K562 (cell line): Measurements from ENCODE around the gene GDF7. TPM values are rescaled to one million over a fixed set of nuclear protein-coding genes. Genes with fewer than 3 reads are reported as not detected.

ENCODE experiments used
- ATAC-seq: fragments of 200-7000 bp; cut with Tn5 transposase; 3 replicates; pipeline ENCODE4 v1.9.1; 2020; ENCODE audit warnings: moderate library complexity
- BruUV-seq: library from RNA; stranded (reverse); fragments of 400-500 nt; replicated peaks from 2 replicates; lab custom pipeline; 2021; lab: Mats Ljungman, UMichigan
- CTCF ChIA-PET: fragments of 300-600 bp; formaldehyde crosslinking; extraction: SDS; loops from one replicate; lab custom pipeline; 2021; ENCODE audit warnings: low intra/inter-chr PET ratio; lab: Yijun Ruan, JAX
- POLR2A ChIA-PET: fragments of 300-600, 350-650 bp; sonication (Branson Sonifier 250); formaldehyde crosslinking; extraction: SDS; loops from one replicate; lab custom pipeline; 2021; ENCODE audit warnings: antibody characterized with exemption, inconsistent platforms; lab: Yijun Ruan, JAX
- DNase-seq, 4 experiments: peaks; one replicate each; pipeline versions ENCODE4 v3.0.0 to v3.0.0-alpha.2; 2011 to 2018; ENCODE audit warnings: low spot score in 3 of 4, mixed read lengths in 3 of 4; ENCODE audit errors: extremely low read depth in 1 of 4
- FAIRE-seq: peaks from 2 replicates; lab custom pipeline; 2011; peaks lifted over from hg19 to GRCh38; lab: Jason Lieb, UNC
- H2AFZ ChIP-seq: 2 replicates; pipeline ENCODE4 v1.6.0; 2011; ENCODE audit warnings: low read depth, low read length, control low read depth, inconsistent platforms
- H3K27ac ChIP-seq: fragments of 200-600 bp; 3 replicates; pipeline ENCODE4 v1.8.0; 2011; ENCODE audit warnings: low read depth, mild to moderate bottlenecking, control low read depth, inconsistent platforms, low read length, moderate library complexity, mixed read lengths; ENCODE audit errors: extremely low read depth
- H3K27me3 ChIP-seq, 2 experiments: fragments of 300-600 bp in 1 of 2; 2 replicates in 1 of 2; 3 replicates in 1 of 2; pipeline versions ENCODE4 v1.6.0 to v1.8.0; 2011; ENCODE audit warnings: inconsistent platforms in 2 of 2, low read length in 2 of 2, mild to moderate bottlenecking in 1 of 2, mixed read lengths in 1 of 2, moderate library complexity in 1 of 2; ENCODE audit not compliant: control insufficient read depth in 2 of 2, insufficient read depth in 2 of 2
- H3K36me3 ChIP-seq: fragments of 300-600 bp; 3 replicates; pipeline ENCODE4 v1.8.0; 2011; ENCODE audit warnings: mild to moderate bottlenecking, low read length, inconsistent platforms; ENCODE audit not compliant: control insufficient read depth, insufficient read depth
- H3K4me1 ChIP-seq, 2 experiments: fragments of 200-600 bp in 1 of 2; replicated peaks in 1 of 2; 2 replicates in 1 of 2; 3 replicates in 1 of 2; pipeline versions ENCODE4 v1.5.1 to v1.8.0; 2011; ENCODE audit warnings: inconsistent platforms in 2 of 2, low read length in 2 of 2, mild to moderate bottlenecking in 1 of 2, mixed read lengths in 1 of 2, moderate library complexity in 1 of 2; ENCODE audit not compliant: control insufficient read depth in 2 of 2, insufficient read depth in 2 of 2
- H3K4me2 ChIP-seq: 2 replicates; pipeline ENCODE4 v1.6.1; 2011; ENCODE audit warnings: low read length, control low read depth, inconsistent platforms, mixed read lengths; ENCODE audit not compliant: insufficient read depth
- H3K4me3 ChIP-seq: fragments of 200-600 bp; sonication (generic), shearing (Covaris generic); 2 replicates; pipeline ENCODE4 v1.5.1; 2016; ENCODE audit warnings: control low read depth, inconsistent platforms
- H3K79me2 ChIP-seq: fragments of 200-600 bp; 3 replicates; pipeline ENCODE4 v1.8.0; 2011; ENCODE audit warnings: low read length, inconsistent platforms; ENCODE audit not compliant: control insufficient read depth, insufficient read depth
- H3K9ac ChIP-seq, 2 experiments: 2 replicates each; pipeline versions ENCODE4 v1.6.0 to v1.6.1; 2011; ENCODE audit warnings: low read depth in 2 of 2, low read length in 2 of 2, control low read depth in 1 of 2, inconsistent platforms in 1 of 2, mild to moderate bottlenecking in 1 of 2, mixed read lengths in 1 of 2; ENCODE audit not compliant: insufficient read depth in 1 of 2
- H3K9me1 ChIP-seq: one replicate; pipeline ENCODE4 v1.6.0; 2011; ENCODE audit warnings: inconsistent platforms, mild to moderate bottlenecking, low read length, moderate library complexity; ENCODE audit not compliant: control insufficient read depth, insufficient read depth
- H3K9me3 ChIP-seq: replicated peaks from 2 replicates; pipeline ENCODE4 v1.5.1; 2011; ENCODE audit warnings: low read depth, low read length, inconsistent platforms; ENCODE audit not compliant: control insufficient read depth, insufficient read depth
- H4K20me1 ChIP-seq: replicated peaks from 2 replicates; pipeline ENCODE4 v1.6.1; 2011; ENCODE audit warnings: low read length, inconsistent platforms, mixed read lengths; ENCODE audit not compliant: control insufficient read depth, insufficient read depth
- CEBPG ChIP-seq, 3 experiments: fragments of 200-800 bp in 1 of 3; sonication (Bioruptor generic) in 1 of 3; sonication (generic) in 1 of 3; formaldehyde crosslinking in 1 of 3; IDR thresholded peaks in 2 of 3; conservative IDR thresholded peaks in 1 of 3; 2 replicates each; pipeline versions ENCODE4 v1.6.1 to v1.8.0; 2016 to 2022; ENCODE audit warnings: missing compliant biosample characterization in 2 of 3, missing genetic modification characterization in 2 of 3, mild to moderate bottlenecking in 1 of 3, missing genetic modification reagents in 1 of 3
- RBM22 ChIP-seq: fragments of 200-400 bp; formaldehyde crosslinking; IDR thresholded peaks from 2 replicates; pipeline ENCODE4 v1.6.1; 2018; ENCODE audit warnings: low read length, low read depth; ENCODE audit not compliant: poor library complexity, severe bottlenecking
- ZNF12 ChIP-seq: sonication (generic); formaldehyde crosslinking; IDR thresholded peaks from 2 replicates; pipeline ENCODE4 v1.4.0; 2020; ENCODE audit warnings: mild to moderate bottlenecking, missing genetic modification reagents
- WGBS: fragments of 100-300 bp; shearing (Covaris generic); methylation state at CpG from one replicate; pipeline ENCODE4 v1.1.6; 2016; ENCODE audit warnings: low coverage, mixed read lengths; ENCODE audit not compliant: insufficient coverage; ENCODE audit errors: missing lambda C conversion rate; 5-methylcytosine and 5-hydroxymethylcytosine counted together
- in situ Hi-C: fragments of 300-500 bp; cut with MboI; formaldehyde crosslinking; loops from 4 replicates; pipeline ENCODE4 v1.15.0; 2018; ENCODE audit warnings: inconsistent platforms, mixed read lengths
- intact Hi-C: fragments of 100-400 bp; cut with micrococcal nuclease; formaldehyde crosslinking; loops from 2 replicates; pipeline ENCODE4 v1.14.2; 2022
- polyA plus RNA-seq, 8 experiments: library from polyadenylated mRNA; depleted of rRNA in 4 of 8; stranded (reverse) in 5 of 8; unstranded in 3 of 8; fragments of >200 nt; fragmentation: Nextera tagmentation in 2 of 8; fragmentation: Illumina TruSeq in 1 of 8; extraction: Ambion mirVana in 2 of 8; extraction: Trizol in 1 of 8; gene quantifications; 2 replicates each; pipeline versions ENCODE4 v1.2.1 to v1.2.3, GENCODE V29; 2011 to 2014; ENCODE audit warnings: inconsistent platforms in 1 of 8, missing spikeins in 1 of 8
- total RNA-seq, 7 experiments: library from RNA; depleted of rRNA in 6 of 7; stranded (reverse); fragments of >200 nt in 6 of 7; fragmentation: Illumina TruSeq in 2 of 7; extraction: Trizol in 2 of 7; gene quantifications; 2 replicates each; pipeline versions ENCODE4 v1.2.1 to v1.2.3, GENCODE V29; 2011 to 2021; ENCODE audit warnings: low replicate concordance in 1 of 7
- TF ChIP-seq, protein P1 (sequence below): fragments of 250-450 bp; sonication (Bioruptor Pico); IDR thresholded peaks from 2 replicates; pipeline ENCODE4 v1.5.0; 2020; ENCODE audit warnings: mild to moderate bottlenecking
- TF ChIP-seq, protein P2 (sequence below), 2 experiments: IDR thresholded peaks; 2 replicates each; pipeline ENCODE4 v1.6.1; 2011; ENCODE audit warnings: borderline replicate concordance in 1 of 2, control low read depth in 1 of 2, low read depth in 1 of 2, low read length in 1 of 2, mild to moderate bottlenecking in 1 of 2, mixed read lengths in 1 of 2, moderate library complexity in 1 of 2; ENCODE audit not compliant: insufficient read depth in 1 of 2, insufficient read length in 1 of 2, poor library complexity in 1 of 2, severe bottlenecking in 1 of 2; ENCODE audit errors: extremely low read depth in 1 of 2

Gene GDF7
- total and polyA plus RNA-seq, 9 of the 15 experiments (the other 6 are each of a cell fraction or from before 2014, with no cell fraction given): 0.01 TPM; not detected in 7

DNA sequence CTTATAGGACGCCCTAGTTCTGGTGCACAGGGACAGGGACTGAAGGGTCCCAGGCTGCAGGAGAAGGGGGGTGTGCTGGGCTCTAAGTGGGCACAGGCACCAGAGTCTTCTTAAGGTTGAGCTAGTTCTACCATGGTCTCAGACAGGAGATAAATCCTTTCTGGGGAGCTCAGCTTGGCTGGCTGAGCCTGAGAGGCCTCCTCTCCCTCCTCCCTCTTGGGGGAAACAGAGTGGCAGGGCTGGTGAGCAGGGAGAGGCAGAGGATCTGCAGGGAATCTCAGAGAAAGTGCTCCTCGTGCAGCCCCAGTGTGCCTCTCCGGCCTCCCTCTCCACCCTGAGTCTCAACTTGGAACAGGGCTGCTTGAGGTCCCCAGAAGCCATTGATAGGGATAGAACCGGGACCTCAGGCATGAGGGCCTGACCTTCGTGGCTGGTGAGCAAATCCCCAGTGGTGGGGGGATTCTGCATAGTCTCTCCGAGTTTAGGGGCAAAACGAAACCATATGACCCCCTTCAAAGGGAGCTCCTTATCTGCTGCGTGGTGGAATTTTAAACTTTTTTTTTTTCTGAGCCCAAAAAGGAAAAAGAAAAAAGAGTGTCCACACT, 2.0 kb downstream of the GDF7 start:
- Histone ChIP-seq H3K36me3 (no peaks in the 10 kb centered on the region), H3K79me2 (no peaks in the 10 kb centered on the region), H3K4me2 (no peak overlapping the region), H3K9me1 (no peaks in the 10 kb centered on the region), H3K27me3 (peaks cover 35 to 78% of the 10 kb centered on the region in 2 experiments), H2AFZ (no peak overlapping the region), H3K9me3 (no peaks in the 10 kb centered on the region), H3K4me1 (peaks cover 0 to 32% of the 10 kb centered on the region in 2 experiments; a peak in 2 of 5 replicates), H3K4me3 (no peak overlapping the region), H4K20me1 (no peaks in the 10 kb centered on the region; the same call in 1 of the 2 replicates), H3K27ac (no peak overlapping the region), H3K9ac (no peak overlapping the region)
- intact Hi-C loops: loop anchor here (10.0 kb wide), 3 partner anchors 116 to 646 kb away; no protein-coding TSS in a partner anchor
- DNase-seq (no peak), ATAC-seq (no peak), FAIRE-seq (no peak)
- in situ Hi-C loops: loop anchor here (25.0 kb wide), 1 partner anchor 593 kb away; no protein-coding TSS in a partner anchor
- TF ChIP-seq RBM22: no peak
- TF ChIP-seq, protein P1, sequence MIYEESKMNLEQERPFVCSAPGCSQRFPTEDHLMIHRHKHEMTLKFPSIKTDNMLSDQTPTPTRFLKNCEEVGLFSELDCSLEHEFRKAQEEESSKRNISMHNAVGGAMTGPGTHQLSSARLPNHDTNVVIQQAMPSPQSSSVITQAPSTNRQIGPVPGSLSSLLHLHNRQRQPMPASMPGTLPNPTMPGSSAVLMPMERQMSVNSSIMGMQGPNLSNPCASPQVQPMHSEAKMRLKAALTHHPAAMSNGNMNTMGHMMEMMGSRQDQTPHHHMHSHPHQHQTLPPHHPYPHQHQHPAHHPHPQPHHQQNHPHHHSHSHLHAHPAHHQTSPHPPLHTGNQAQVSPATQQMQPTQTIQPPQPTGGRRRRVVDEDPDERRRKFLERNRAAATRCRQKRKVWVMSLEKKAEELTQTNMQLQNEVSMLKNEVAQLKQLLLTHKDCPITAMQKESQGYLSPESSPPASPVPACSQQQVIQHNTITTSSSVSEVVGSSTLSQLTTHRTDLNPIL: no peak
- TF ChIP-seq, protein P2, sequence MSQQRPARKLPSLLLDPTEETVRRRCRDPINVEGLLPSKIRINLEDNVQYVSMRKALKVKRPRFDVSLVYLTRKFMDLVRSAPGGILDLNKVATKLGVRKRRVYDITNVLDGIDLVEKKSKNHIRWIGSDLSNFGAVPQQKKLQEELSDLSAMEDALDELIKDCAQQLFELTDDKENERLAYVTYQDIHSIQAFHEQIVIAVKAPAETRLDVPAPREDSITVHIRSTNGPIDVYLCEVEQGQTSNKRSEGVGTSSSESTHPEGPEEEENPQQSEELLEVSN (IDR thresholded peaks at IDR 0.05; ENCODE audit: borderline replicate concordance in 1 of 2, extremely low read depth in 1 of 2, insufficient read depth in 1 of 2, insufficient read length in 1 of 2, low read depth in 1 of 2, low read length in 1 of 2, poor library complexity in 1 of 2, severe bottlenecking in 1 of 2): no peak
- no peak for TF ChIP-seq ZNF12 (CRISPR knock-in tag)
- TF ChIP-seq CEBPG (CRISPR knock-in tag; IDR thresholded peaks at IDR 0.05): no peak
- TF ChIP-seq CEBPG (tag; conservative IDR thresholded peaks at IDR 0.05 in 1 of 2, IDR thresholded peaks at IDR 0.05 in 1 of 2): no peak
- 0% methylated on average over 7 of the region's 8 CpGs for WGBS
- no TSS peak for BruUV-seq
- CTCF ChIA-PET: no interaction called here
- POLR2A ChIA-PET: interaction anchor here (1.0 kb wide), 1 partner anchor 10 kb away, joined by 3 read pairs; no protein-coding TSS in a partner anchor
